Brain microvascular endothelial cell (primary cell): ENCODE results near the gene MRPL4.
"Not testable (repeated sequence)": the region's sequence is repeated elsewhere in the genome, so short reads cannot be mapped to it uniquely, and the experiment has no call there.

Experiments
- DNase-seq: peaks from one replicate; pipeline ENCODE4 v3.0.0-alpha.2; 2020
- H3K27ac ChIP-seq: fragments of 250-450 bp; sonication (Bioruptor Pico); 2 replicates; pipeline ENCODE4 v1.5.1; 2020; ENCODE audit warnings: mild to moderate bottlenecking, moderate library complexity
- H3K27me3 ChIP-seq: fragments of 250-450 bp; sonication (Bioruptor Pico); replicated peaks from 2 replicates; pipeline ENCODE4 v1.5.1; 2020; ENCODE audit warnings: mild to moderate bottlenecking
- H3K36me3 ChIP-seq: fragments of 250-450 bp; sonication (Bioruptor Pico); replicated peaks from 2 replicates; pipeline ENCODE4 v1.5.1; 2020; ENCODE audit warnings: mild to moderate bottlenecking
- H3K4me3 ChIP-seq: 2 replicates; pipeline ENCODE4 v1.5.1; 2011; ENCODE audit warnings: low read depth, mild to moderate bottlenecking, control low read depth, low read length, moderate library complexity
- CTCF ChIP-seq: IDR thresholded peaks from 2 replicates; pipeline ENCODE4 v1.5.1; 2011; ENCODE audit warnings: low read depth, mild to moderate bottlenecking, moderate library complexity, low read length, control low read depth, inconsistent platforms; ENCODE audit errors: missing control alignments
- in situ Hi-C: cut with HindIII; loops from 2 replicates; pipeline ENCODE4 v1.10.0; 2017; ENCODE audit warnings: low sequenced_read_pairs, low pct_ligation_motif_present

The MRPL4 gene

GRCh38 chr19:10230861-10231611, 21.0 kb upstream of the MRPL4 start, which contains the start of gene S1PR2:
S1PR2 (minus strand) TSS chr19:10231331; CDS start chr19:10224905, 6,426 bp downstream.
- TF ChIP-seq CTCF = no peak
- Histone ChIP-seq H3K4me3 (peak within 1 kb of the TSS; percentile 74), H3K36me3 (no peaks in the 10 kb centered on the region), H3K27ac (peak within 1 kb of the TSS; percentile 65), H3K27me3 (no peaks in the 10 kb centered on the region)
- in situ Hi-C loops = no loop called here
- DNase-seq = peak; percentile 48

DNA sequence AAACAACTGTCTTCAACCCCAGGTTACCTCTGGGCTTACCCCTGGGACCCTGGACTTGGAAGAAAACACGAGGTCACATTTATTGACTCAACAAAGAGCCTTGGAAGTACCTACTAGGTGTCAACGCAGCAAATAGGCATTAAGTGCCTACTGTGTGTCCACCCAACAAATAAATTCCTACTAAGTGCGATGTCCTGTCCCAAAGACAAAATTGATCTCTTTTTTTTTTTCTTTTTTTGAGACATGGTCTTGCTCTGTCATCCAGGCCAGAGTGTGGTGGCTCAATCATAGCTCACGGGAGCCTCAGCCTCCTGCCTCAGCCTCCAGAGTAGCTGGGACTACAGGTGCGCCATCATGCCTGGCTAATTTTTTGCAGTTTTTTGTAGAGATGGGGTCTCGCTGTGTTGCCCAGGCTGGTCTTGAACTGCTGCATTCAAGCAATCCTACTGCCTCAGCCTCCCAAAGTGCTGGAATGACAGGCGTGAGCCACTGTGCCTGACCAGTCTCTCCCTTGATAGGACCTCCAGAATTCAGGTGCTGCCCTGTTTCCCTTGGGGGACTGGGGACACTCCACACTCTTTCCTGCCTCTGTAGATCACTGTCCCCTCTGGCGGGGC, 20.3 kb upstream of the MRPL4 start:
- no peak for TF ChIP-seq CTCF
- in situ Hi-C loops = no loop called here
- no peak for DNase-seq
- H3K36me3 ChIP-seq = no peaks in the 10 kb centered on the region
- peak overlapping the region; percentile 74 for H3K4me3 ChIP-seq
- no peaks in the 10 kb centered on the region for H3K27me3 ChIP-seq
- H3K27ac ChIP-seq = no peak overlapping the region

- in situ Hi-C loops = no loop called here
Measured at GRCh38 chr19:10233946-10234345, 18.1 kb upstream of the MRPL4 start.

DNA sequence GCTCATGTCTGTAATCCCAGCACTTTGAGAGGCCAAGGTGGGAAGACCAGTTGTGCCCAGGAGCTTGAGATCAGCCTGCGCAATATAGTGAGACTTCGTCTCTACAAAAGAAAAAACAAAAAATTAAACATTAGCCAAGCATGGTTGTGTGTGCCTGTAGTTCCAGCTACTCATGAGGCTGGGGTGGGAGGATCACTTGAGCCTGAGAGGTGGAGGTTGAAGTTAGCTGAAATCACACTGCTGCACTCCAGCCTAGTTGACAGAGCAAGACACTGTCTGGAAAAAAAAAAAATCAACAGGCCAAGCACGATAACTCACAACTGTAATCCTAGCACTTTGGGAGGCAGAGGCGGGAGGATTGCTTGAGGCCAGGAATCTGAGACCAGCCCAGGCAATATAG, 17.0 kb upstream of the MRPL4 start:
- H3K27ac ChIP-seq = no peak overlapping the region
- in situ Hi-C loops = no loop called here
- no peak for DNase-seq
- no peaks in the 10 kb centered on the region for H3K36me3 ChIP-seq
- H3K27me3 ChIP-seq = no peaks in the 10 kb centered on the region
- H3K4me3 ChIP-seq = no peak overlapping the region
- TF ChIP-seq CTCF = no peak

More at GRCh38 chr19:10233946-10234345, 18.1 kb upstream of the MRPL4 start:
- DNase-seq = no peak
- no peak for TF ChIP-seq CTCF
- Histone ChIP-seq H3K4me3 (no peak overlapping the region), H3K27me3 (no peaks in the 10 kb centered on the region), H3K27ac (no peak overlapping the region), H3K36me3 (no peaks in the 10 kb centered on the region)

DNA sequence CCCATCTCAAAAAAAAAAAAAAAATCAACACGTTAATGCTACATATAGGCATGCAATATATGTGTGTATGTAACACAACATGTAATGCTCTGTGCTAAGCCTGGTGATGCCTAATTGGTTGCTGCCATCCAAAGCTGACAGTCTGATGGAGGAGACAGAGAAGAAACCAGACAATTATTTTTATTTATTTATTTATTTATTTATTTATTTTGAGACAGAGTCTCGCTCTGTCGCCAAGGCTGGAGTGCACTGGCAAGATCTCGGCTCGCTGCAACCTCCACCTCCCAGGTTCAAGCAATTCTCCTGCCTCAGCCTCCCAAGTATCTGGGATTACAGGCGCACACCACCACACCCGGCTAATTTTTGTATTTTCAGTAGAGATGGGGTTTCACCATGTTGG, 16.6 kb upstream of the MRPL4 start:
- H3K36me3 ChIP-seq, H3K27ac ChIP-seq, in situ Hi-C loops, DNase-seq, H3K4me3 ChIP-seq, H3K27me3 ChIP-seq: not testable (repeated sequence)

- TF ChIP-seq CTCF = no peak
- in situ Hi-C loops = no loop called here
- Histone ChIP-seq H3K4me3 (no peak overlapping the region), H3K27me3 (no peaks in the 10 kb centered on the region), H3K27ac (no peak overlapping the region), H3K36me3 (no peaks in the 10 kb centered on the region)
- DNase-seq = no peak
Measured at GRCh38 chr19:10237702-10238101, 14.3 kb upstream of the MRPL4 start.
